HPDE6-E6E7 (cell line): ENCODE measurements around the gene C12orf43.

ENCODE experiments used
- DNase-seq: peaks from one replicate; pipeline ENCODE4 v3.0.0; 2011; ENCODE audit warnings: missing footprints; ENCODE audit errors: extremely low spot score

Gene C12orf43

GRCh38 chr12:120999191-121000120 is 16.8 kb downstream of the C12orf43 start:
- no peak for DNase-seq

GRCh38 chr12:120998435-120998834 is 17.9 kb downstream of the C12orf43 start:
- DNase-seq, result no peak

- DNase-seq, result no peak
These were observed 18.8 kb downstream of the C12orf43 start for GRCh38 chr12:120997448-120997847.

- DNase-seq, result no peak
These were observed 20.0 kb downstream of the C12orf43 start for GRCh38 chr12:120996133-120996746.

GRCh38 chr12:120994589-120995337 is 21.5 kb downstream of the C12orf43 start:
- DNase-seq, result no peak

GRCh38 chr12:120994059-120994458 is 22.2 kb downstream of the C12orf43 start:
- no peak for DNase-seq

- no peak for DNase-seq
These were observed 22.8 kb downstream of the C12orf43 start for GRCh38 chr12:120993496-120993895.

- no peak for DNase-seq
These were observed 23.3 kb downstream of the C12orf43 start for GRCh38 chr12:120992989-120993388.

- no peak for DNase-seq
These were observed 24.3 kb downstream of the C12orf43 start for GRCh38 chr12:120991965-120992364.

GRCh38 chr12:120990487-120991055 is 25.7 kb downstream of the C12orf43 start:
- DNase-seq, result no peak

GRCh38 chr12:120989687-120990086 is 26.6 kb downstream of the C12orf43 start:
- DNase-seq, result no peak

GRCh38 chr12:120988658-120989057 is 27.6 kb downstream of the C12orf43 start:
- DNase-seq, result no peak

GRCh38 chr12:120988234-120988633 is 28.1 kb downstream of the C12orf43 start:
- DNase-seq, result no peak

GRCh38 chr12:120984351-120984898 is 31.9 kb downstream of the C12orf43 start:
- DNase-seq, result no peak

GRCh38 chr12:120983759-120984158 is 32.5 kb downstream of the C12orf43 start:
- no peak for DNase-seq

GRCh38 chr12:120982659-120983058 is 33.6 kb downstream of the C12orf43 start:
- DNase-seq, result no peak

GRCh38 chr12:120981407-120981941 is 34.8 kb downstream of the C12orf43 start:
- DNase-seq, result no peak

- DNase-seq, result no peak
These were observed 35.4 kb downstream of the C12orf43 start for GRCh38 chr12:120980800-120981368.

GRCh38 chr12:120979862-120980696 is 36.2 kb downstream of the C12orf43 start:
- no peak for DNase-seq

GRCh38 chr12:120979220-120979861 is 36.9 kb downstream of the C12orf43 start:
- no peak for DNase-seq
